ENCODE results near the gene KDM4B.

The KDM4B gene

DNA sequence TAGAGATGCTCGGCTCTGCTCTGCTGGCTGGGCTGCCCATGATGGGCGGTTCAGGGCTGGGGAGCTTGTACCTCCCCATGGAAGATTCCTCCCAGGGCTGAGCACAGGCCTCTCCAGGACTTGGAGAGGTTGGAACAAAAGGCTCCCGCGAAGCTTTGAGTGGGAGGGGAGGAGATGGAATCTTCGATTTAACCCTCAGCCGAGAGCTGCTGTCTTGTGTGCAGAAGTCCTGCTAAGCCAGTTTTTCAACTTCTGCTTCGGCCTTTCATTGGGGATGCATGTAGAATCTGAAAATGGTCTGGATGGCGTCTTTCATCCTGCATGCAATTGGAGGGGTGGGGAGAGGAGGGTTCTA is 163.3 kb downstream of the KDM4B start:
- no peak for DNase-seq (ENCODE audit: low read depth)
- TF ChIP-seq, protein P1, sequence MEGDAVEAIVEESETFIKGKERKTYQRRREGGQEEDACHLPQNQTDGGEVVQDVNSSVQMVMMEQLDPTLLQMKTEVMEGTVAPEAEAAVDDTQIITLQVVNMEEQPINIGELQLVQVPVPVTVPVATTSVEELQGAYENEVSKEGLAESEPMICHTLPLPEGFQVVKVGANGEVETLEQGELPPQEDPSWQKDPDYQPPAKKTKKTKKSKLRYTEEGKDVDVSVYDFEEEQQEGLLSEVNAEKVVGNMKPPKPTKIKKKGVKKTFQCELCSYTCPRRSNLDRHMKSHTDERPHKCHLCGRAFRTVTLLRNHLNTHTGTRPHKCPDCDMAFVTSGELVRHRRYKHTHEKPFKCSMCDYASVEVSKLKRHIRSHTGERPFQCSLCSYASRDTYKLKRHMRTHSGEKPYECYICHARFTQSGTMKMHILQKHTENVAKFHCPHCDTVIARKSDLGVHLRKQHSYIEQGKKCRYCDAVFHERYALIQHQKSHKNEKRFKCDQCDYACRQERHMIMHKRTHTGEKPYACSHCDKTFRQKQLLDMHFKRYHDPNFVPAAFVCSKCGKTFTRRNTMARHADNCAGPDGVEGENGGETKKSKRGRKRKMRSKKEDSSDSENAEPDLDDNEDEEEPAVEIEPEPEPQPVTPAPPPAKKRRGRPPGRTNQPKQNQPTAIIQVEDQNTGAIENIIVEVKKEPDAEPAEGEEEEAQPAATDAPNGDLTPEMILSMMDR (conservative IDR thresholded peaks at IDR 0.05; ENCODE audit: low read depth, low read length), result no peak
- H3K4me3 ChIP-seq (ENCODE audit: low read depth, low read length), result no peak overlapping the region

DNA sequence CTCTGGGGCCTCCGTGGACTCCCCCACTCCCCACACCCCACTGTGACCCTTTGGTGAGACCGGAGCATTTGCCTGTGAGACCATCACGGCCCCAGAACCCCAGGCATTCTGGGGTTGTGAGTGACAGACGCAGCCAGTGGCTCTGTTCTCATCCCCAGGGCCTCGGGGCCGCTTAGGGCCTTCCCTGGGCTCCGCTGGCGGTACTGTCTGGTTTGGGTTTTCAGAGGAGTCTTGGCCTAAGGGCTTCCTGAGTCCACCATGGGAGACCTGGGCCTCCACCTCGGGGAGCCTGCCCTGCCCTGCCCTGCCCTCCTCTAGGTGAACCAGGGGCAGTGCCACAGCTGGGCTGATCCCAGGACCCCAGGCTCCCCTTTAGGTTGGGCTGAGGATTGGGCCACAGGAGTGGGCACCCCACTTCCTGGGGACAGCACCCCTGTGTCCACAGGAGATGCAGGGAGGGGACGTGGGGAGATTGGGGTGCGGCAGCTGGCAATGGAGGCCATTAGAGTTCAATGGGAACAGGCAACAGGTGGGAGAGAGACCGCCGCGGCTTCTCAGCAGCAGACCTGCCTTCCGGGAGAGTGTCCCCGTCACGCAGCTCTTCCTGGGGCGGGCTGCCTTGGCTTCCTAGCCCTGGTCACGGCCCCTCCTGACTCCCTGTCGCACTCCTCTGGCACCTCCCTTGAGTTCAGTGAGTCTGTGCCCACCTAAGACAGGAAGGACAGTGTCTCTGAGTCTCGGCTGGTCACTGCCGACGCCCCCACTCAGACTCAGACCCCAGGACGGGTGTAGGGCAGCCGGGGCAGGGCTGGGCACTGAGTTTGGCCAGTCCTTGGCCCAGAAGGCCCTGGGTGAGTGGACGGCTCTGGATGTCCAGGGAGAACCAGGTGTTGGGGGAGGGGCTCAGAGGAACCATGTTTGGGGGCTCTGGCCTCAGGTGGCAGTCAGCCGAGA is 164.1 kb downstream of the KDM4B start:
- no peak overlapping the region for H3K4me3 ChIP-seq (ENCODE audit: low read depth, low read length)
- TF ChIP-seq, protein P1 (conservative IDR thresholded peaks at IDR 0.05; ENCODE audit: low read depth, low read length), result no peak
- DNase-seq (ENCODE audit: low read depth), result no peak

DNA sequence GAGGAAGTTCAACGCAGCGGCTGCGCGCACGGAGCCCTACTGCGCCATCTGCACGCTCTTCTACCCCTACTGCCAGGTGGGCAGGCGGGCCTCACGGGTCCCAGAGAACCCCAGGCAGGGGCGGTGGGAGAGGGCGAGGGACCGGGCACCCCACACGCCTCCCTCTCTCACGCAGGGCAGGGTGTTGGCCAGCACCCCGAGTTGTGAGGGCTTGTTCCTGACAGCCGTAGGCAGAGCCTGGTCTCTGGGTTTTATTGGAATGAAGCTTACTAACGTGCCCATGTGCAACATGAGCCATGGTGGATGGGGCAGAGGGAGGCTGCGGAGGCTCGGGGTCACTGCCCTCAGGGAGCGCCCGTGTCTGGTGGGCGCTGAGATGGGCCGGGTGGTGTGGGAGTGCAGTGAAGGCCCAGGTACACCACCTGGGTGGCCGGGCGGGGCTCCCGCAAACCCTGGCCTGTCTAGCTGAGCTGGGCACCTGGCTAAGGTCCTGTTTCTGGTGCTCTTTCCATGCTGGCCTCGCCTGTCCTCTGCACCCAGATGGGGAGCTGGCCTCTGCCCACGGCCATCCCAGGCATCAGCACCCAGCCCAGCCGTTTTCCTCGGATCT is 165.2 kb downstream of the KDM4B start:
- TF ChIP-seq, protein P1 (conservative IDR thresholded peaks at IDR 0.05; ENCODE audit: low read depth, low read length), result no peak
- no peak for DNase-seq (ENCODE audit: low read depth)
- no peak overlapping the region for H3K4me3 ChIP-seq (ENCODE audit: low read depth, low read length)

DNA sequence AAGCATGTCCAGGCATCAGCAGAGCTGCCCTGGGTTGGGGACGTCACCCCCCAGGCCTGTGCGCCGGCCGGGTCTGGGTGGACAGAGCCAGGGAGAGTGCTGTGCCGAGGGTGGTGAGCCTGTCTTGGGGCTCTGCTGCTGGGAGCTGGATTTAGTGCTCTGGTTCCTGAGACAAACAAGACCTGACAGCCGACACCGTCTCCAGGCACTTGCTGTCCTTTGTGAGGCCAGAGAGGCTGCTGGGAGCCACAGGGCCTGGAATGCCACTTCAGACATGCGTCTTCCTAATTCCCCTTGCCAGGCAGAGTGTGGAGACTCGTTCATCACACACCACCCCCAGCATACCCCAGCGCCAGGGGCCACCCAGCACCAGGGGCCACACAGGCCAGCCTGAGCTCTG is 165.8 kb downstream of the KDM4B start:
- TF ChIP-seq, protein P1 (conservative IDR thresholded peaks at IDR 0.05; ENCODE audit: low read depth, low read length), result no peak
- H3K4me3 ChIP-seq (ENCODE audit: low read depth, low read length), result no peak overlapping the region
- no peak for DNase-seq (ENCODE audit: low read depth)

DNA sequence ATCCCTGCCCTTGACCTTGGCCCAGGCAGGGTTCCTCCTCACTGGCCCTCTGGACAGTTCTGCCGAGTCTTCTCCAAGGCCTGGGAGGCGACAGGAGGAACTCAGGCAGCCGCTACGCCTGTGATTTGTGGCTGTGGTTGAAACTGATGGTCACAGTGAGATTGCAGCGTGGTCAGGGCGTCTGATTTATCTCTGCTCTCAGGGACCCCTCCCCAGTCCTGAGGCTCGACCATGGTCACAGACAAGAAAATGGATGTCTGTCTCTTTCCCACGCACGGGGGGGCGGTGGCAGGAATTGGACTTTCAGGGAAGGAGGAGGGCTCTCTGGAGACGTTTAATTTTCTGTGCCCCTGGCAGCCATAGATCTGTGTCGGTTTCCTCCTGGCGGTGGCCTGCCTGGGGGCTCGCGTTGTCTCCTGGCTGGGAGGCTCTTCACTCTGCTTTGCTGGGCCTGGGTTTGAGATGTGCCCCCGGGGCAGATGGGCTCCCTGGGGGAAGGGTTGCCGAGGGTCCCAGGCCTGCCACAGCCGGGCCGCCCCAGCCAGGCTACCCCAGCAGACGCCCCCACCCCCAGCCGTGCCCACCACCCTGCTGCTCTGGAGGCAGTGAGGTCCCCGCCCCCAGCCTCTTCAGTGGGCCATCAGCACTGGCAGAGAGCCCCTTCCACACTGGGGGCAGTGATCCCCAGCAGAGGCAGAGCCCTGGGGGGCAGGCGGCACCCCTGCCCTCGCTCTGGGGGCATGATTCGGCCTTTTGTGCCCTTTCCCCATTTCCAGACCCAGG is 167.4 kb downstream of the KDM4B start:
- DNase-seq (ENCODE audit: low read depth), result no peak
- H3K4me3 ChIP-seq (ENCODE audit: low read depth, low read length), result no peak overlapping the region
- TF ChIP-seq, protein P1 (conservative IDR thresholded peaks at IDR 0.05; ENCODE audit: low read depth, low read length), result no peak

DNA sequence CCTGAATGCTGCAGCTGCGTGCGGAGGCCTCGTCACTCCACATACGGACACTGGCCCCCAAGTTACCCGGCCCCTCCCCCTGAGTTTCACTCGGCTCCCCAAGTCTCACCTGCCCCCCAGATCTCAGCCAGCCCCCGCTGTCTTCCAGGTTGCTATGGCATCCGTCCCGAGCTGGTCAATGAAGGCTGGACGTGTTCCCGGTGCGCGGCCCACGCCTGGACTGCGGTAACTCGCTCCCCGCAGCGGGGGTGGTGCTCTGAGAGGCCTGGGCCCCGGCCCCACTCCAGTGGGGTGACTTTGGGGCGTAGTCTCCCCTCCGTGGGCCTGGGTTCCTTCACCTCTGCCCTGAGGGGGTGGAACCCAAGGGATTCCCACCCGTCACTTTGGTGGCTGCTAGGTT is 168.2 kb downstream of the KDM4B start:
- no peak overlapping the region for H3K4me3 ChIP-seq (ENCODE audit: low read depth, low read length)
- DNase-seq (ENCODE audit: low read depth), result no peak
- TF ChIP-seq, protein P1 (conservative IDR thresholded peaks at IDR 0.05; ENCODE audit: low read depth, low read length), result no peak

Measured in choroid plexus epithelial cell (primary cell).